Gastrocnemius medialis (tissue), 4 donors: ENCODE measurements around the gene PPME1.

Experiments
- POLR2A ChIP-seq, 2 donors: fragments of 450-650 bp; IDR thresholded peaks; one replicate each; pipeline ENCODE4 v1.6.1; 2017; ENCODE audit warnings: antibody characterized with exemption in 2 of 2, mild to moderate bottlenecking in 2 of 2, moderate library complexity in 2 of 2
- TF ChIP-seq, protein P1 (sequence below), 5 experiments: fragments of 450-650 bp in 3 of 5; fragments of 200-600 bp in 2 of 5; sonication (generic) in 2 of 5; IDR thresholded peaks in 4 of 5; conservative IDR thresholded peaks in 1 of 5; 1 replicate in 4 of 5; 2 replicates in 1 of 5; pipeline ENCODE4 v1.5.1; 2016 to 2019; ENCODE audit warnings: antibody characterized with exemption in 5 of 5, mild to moderate bottlenecking in 3 of 5, moderate library complexity in 3 of 5

DNA sequence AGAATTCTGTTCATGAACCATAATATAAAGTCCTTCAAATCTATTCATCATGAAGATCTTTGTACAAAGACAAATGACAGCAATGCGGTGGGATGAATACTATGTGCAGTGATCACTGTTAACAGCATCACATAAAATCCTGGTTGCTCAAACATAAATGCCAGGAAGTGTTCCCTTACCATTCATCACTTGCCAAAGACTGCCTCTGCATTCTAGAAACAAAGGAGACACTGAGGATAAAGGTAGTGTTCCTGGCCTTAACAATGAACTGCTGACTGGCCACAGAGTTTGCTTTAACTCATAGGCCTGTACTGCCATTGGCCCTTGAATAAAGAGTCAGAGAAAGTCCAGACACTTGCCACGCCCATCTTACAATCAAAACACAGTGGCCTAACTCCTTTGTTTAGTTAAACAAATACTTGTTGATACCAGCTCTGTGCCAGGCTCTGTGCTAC is 29.8 kb upstream of the PPME1 start:
- TF ChIP-seq, protein P1, sequence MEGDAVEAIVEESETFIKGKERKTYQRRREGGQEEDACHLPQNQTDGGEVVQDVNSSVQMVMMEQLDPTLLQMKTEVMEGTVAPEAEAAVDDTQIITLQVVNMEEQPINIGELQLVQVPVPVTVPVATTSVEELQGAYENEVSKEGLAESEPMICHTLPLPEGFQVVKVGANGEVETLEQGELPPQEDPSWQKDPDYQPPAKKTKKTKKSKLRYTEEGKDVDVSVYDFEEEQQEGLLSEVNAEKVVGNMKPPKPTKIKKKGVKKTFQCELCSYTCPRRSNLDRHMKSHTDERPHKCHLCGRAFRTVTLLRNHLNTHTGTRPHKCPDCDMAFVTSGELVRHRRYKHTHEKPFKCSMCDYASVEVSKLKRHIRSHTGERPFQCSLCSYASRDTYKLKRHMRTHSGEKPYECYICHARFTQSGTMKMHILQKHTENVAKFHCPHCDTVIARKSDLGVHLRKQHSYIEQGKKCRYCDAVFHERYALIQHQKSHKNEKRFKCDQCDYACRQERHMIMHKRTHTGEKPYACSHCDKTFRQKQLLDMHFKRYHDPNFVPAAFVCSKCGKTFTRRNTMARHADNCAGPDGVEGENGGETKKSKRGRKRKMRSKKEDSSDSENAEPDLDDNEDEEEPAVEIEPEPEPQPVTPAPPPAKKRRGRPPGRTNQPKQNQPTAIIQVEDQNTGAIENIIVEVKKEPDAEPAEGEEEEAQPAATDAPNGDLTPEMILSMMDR (IDR thresholded peaks at IDR 0.05 in 4 of 5, conservative IDR thresholded peaks at IDR 0.05 in 1 of 5), result no peak
- no peak for TF ChIP-seq POLR2A (IDR thresholded peaks at IDR 0.05)
